NCI-H510A (cell line): ENCODE measurements around the gene PRSS57.
"Not testable (repeated sequence)": the region's sequence is repeated elsewhere in the genome, so short reads cannot be mapped to it uniquely, and the experiment has no call there.

Experiments used
- DNase-seq: peaks from one replicate; lab custom pipeline; 2025; lab: John Stamatoyannopoulos, UW

PRSS57 gene

DNA sequence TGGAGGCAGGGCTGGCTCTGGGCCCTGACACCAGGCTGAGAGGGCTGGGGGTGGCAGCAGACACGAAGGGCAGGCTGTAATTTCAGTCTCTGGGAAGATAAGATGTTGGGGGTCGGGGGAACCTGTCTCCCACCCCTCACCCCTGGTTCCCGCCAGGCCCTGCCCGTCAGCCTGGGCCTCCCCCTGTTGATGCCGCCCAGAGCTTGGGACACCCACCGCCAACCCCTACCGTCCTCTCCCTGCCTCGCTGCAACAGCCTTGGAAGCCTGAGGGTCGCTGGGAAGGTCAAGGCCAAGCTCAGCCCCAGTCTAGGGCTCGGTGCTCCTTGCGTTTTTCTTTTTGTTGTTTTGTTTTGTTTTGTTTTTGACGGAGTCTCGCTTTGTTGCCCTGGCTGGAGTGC lies 28.0 kb upstream of the PRSS57 start:
- DNase-seq, result no peak

DNA sequence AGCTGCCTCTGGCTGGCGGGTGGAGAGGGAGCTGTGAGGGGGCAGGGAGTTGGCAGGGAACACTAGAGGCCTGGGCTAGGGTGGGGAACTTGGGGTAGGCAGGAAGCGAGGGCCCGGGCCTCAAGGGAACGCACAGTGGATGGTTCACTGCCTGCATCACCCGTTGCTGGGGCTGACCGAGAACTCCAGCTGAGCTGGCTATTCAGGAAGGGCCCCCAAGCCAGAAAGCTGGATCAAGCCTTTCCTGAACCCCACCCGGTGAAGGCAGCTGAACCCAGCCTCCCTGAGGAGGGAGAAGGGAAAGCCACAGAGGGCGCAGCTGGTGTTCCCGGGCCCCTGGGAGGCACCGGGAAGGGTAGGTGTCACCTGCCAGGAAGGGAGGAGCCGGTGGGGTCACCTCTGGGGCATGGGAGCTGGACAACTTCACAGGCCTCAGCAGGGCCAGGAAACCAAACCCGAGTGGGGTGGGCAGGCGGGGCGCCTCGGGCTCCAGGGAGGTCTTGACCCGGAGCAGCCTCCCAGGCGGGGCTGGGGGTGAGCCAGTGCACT lies 27.4 kb upstream of the PRSS57 start:
- no peak for DNase-seq

DNA sequence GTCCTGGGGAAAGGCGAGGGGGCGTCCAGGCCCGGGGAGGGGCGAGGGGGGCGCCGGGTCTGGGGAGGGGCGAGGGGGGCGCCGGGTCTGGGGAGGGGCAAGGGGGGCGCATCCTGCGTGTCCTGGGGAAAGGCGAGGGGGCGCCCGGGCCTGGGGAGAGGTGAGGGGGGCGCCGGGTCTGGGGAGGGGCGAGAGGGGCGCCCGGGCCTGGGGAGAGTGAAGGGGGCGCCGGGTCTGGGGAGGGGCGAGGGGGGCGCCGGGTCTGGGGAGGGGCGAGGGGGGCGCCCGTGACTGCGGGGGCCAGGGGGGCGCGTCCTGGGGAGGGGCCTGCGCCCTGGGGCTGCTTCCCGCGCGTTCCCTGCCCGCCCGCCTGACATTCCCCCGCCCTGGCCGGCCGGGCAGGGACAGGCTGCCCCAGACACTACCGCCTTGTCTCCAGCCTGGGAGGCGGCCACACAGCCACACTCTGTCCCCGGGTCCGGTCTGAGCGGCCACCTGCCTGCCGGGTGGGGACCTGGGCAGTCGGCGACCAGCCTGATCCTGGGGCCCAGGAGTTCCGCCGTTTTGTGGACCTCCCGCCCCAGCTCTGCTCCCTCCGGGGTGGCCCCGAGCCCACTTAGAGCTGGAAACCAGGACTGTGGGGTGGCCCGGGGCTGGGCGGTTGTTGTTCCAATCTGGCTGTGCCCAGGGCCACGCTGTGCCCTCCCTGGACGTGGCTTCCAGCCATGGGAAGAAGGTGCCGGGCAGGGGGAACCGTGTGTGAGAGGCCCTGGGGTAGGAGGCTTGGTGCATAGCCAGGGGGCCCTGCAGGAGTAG lies 25.3 kb upstream of the PRSS57 start:
- no peak for DNase-seq

DNA sequence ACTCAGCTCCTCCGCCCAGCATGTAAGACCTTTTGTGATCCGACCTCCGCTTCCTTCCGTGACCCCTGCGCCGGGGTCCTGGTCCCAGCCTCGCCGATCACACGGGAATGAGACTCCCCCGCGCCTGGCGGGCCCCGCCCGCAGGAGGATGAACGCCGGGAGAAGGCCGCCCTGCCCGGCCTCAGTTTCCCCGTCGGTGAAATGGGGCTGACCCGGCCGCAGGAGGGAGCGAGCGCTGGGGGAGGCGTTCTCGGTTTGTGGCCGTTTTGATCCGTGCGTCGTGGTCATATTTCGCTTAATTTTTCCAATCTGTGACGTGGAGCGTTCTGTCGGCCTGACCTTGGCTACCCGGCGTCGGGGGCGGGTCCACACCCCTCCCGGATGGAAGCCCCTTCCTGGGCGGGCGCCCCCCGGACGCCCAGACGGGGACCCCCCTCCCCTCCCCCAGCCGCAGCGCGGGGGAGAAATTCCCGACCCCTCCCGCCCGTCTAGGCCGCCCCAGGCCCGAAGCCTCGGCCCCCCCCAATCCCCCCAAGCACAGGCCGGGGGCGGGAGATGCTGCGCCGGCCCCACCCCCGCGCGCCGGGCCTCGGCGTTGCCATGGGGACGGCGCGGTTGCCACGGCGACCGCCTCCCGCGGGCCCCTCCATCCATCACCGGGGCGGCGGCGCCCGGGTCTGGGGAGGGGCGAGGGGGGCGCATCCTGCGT lies 24.5 kb upstream of the PRSS57 start:
- DNase-seq, result no peak

DNA sequence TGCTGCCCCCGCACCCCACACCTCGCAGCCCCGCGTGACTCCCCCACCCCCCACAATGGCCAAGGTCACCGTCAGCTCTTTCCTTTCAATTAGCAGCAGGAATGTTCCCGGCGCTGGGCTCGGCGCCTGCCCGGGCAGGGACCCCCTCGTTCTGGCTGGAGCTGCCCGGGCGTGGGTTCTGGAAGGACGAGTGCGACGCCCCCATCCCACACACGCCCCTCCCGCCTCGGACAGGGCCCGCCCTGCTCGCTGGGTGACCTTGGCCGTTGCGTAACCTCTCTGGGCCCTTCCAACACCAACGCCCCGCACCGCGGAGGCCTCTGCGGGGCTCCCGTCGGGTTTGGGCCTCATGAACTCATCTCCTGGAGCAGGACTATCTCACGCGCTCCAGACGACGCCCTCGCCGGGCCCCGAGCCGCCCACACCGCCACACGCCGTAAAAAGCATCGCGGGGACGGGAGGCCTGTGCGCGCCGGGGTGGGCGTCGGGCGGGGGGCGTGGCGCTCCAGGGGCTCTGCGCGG lies 23.8 kb upstream of the PRSS57 start:
- no peak for DNase-seq

DNA sequence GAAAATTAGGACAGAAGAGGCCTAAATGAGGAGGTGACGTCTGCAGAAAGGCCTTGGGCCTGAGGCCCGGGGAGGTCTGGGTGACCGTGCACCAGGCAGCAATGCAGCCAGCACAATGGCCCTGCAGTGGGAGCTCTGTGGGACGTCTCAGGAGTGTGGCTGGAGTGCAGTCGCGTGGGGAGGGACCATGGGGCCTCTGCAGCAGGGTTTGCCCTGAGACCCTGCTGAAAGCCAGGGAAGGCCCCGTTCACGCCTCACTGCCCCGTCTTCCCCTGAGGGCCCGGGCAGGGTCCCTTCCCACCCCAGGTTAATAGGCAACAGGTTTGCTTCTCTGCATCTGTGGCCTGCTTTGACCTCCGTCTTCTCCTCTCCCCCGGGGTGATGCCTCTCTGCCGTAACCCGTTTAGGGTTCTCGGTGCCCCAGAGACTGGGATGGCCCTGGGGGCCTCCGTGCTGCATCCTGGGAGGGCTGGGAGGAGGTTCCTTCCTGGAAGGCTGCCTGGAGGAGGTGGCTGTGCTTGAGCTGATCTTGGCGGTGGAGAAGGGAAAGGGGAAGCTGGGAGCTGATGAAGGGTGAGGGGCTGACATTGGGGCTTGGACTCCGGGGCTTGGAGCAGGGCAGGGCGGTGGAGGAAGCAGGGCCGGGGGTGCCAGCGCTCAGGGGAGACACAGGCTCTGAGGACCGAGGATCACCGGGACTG lies 23.1 kb upstream of the PRSS57 start:
- no peak for DNase-seq

DNA sequence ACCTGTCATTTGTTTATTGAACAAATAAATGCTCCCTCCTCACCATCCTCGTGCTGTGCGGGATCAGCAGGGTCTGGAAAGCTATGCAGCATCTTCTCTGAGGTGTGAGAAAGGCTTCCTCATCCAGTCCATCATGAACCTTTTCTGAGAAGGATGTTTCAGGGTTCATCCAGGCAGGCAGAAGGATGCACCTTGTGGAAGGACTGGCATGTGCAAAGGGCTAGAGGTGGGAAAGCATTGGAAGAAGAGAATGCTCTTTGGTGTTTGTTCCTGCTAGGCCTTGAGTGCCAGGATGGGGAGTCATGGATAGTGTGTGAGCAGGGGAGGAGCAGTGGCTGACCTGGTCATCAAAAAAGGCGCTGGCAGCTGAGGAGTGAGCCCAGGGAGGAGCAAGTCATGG lies 20.1 kb upstream of the PRSS57 start:
- DNase-seq, result no peak

DNA sequence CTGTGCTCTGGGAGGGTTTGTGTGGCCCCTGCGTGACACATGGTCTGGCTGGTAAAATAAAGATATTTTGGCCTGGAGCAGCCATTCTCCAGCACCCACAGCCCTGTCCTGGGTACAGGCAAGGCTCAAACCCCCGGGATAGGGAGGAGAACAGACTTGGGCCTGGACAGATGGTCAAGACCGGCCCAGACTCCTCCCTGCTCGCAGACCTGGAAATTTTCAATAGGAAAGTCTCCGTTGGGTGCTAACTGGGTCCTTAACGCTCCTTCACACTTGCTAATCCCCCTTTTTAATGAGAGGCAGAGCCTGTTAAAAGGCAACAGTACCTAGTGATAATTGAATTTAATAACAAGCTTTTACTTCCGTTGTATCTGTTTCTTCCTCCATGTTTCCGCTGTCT lies 16.0 kb upstream of the PRSS57 start:
- no peak for DNase-seq

DNA sequence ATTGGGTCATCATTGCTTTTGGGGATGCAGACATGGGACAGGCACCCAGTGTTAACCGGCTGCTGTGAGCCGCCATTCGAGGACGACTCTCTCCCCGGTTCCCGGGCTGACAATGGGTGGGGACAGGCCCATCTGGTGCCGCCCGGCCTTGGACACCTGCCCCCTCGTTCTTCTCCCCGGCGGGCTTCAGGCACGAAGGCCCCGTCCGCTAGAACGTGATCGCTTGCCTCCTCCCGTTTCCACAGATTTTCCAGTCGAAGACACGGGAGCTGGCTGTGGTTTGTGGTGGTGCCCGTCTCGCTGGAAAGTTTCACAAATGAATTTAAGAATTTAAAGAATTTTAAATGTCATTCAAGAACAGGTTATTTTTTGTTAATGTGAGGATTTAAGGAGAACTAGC lies 15.5 kb upstream of the PRSS57 start:
- DNase-seq, result no peak

DNA sequence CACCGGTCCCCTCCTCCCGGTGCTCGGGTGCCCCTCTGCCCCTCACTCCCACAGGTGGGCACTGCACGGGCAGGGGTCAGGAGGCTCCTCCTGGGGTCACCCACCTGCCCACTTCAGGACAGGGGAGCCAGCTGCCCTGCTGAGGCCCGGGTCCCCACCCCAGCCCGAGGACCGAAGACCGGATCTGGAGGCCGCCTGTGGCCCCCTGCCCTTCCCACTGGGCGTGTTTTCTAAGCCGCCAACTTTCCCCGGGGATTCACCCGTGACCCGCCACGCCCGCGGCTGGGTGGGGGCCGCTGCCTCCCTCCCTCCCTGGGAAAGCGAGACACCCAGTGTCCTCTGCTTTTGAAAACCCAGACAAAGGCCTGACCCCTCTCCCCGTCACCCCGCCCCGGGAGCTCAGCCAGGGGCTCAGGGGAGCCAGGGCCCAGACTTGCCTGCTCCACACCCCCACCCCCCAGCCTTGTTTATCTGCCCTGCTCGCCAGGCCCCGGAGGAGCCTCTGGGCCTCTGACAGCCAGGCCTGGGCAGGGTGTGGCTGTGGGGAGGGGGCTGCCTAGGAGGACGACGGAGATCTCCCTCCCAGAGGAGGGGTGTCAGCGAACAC lies 14.8 kb upstream of the PRSS57 start:
- no peak for DNase-seq

DNA sequence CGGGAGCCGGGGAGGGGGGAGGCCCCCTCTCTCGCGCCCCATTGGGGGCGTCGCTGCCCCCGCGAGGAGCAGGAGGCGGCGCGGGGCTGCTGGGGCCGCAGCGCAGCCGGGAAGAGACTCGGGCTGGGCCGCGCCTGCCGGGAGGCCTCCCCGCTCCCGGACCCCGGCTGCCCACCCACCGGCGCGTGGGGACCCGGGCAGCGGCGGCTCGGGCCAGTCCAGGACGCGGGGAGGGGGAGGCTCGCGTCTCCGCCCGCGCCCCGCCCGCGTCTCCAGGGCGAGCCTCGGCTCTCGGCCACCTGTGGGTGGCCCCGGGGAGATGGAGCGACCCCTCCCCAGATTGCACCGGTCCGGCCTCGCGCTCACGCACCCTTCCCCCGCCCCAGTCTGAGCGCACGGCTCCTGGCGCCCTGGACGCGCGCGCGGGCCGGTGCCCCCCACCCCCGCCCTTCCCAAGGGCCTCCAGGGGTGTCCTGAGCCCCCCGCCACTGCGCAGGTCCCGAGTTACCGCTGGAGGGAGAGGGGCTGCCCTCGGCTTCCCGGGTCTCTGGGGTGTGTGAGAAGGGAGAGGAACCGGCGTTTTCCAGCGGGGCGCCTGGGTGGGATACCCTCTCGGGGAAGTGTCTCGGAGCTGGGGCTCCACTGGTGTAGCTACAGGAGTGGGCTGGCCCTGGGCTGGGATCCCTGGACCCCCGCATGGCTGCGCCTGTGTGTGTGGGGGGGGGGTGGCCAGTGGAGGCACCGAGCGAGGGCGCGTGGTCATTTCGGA lies 14.1 kb upstream of the PRSS57 start:
- no peak for DNase-seq

DNA sequence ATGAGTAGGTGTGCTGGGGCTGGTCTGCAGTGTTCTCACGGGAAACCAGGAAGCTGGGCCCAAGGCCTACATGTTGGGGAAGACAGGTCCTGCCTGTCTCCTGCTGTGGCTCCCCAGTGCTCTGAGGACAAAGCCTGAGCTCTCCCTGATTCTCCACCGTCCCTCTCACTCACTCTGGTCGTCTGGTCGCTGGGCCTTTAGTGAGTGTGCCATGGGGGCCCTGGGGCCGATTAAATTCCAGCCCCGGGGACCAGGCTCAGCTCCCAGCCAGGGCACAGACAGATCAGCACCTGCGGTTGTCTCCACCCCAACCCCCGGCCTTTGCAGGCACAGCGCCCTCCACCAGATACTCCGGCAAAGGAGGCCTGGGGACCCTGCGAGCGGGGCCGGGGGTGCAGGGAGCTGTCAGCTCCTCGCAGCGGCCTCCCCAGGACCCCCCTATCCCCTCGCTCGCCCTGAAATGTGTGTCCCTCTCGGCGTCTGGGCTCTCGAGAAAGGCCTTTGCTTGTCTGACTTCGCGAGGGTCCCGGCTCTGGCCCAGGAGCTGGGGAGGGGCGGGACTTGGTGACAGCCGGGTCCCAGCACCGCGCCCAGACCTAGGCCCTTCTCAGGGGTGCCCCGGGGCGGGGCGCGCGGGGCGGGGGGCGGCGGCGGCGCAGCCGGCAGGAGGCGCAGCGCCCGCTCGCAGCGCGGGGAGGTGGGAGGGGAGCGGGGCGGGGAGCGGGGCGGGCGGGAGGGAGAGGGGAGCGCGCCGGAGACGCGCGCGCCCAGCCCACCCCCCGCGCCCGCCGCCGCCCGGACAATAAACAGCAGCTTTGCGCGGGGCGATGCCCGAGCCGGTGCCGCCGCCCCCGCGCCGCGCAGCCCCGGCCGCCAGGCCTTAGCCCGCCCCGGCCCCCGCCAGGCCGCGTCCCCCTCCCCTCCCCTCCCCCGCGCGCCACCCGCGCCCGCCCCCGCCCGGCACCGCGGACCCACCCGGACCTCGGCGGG lies 13.2 kb upstream of the PRSS57 start, which contains the start of gene PALM:
Gene PALM (plus strand): TSS at position 782 of the 990 bp plus-strand sequence. CDS start 212 bp downstream, outside the sequence.
- DNase-seq, result no peak

DNA sequence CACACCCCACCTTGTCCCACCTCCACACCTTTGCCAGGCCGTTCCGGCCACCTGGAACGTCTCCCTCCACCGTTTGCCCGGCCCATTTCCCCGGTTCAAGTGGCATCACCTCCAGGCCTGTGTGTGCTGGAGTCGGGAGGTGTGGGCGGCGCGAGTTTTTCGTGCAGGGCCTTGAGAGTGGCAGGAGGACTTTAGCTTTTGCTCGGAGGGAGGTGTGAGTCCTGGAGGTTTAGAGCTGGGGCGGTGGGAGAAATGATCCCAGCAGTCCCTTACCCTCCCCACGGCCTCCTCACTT lies 9.1 kb upstream of the PRSS57 start:
- DNase-seq, result no peak

DNA sequence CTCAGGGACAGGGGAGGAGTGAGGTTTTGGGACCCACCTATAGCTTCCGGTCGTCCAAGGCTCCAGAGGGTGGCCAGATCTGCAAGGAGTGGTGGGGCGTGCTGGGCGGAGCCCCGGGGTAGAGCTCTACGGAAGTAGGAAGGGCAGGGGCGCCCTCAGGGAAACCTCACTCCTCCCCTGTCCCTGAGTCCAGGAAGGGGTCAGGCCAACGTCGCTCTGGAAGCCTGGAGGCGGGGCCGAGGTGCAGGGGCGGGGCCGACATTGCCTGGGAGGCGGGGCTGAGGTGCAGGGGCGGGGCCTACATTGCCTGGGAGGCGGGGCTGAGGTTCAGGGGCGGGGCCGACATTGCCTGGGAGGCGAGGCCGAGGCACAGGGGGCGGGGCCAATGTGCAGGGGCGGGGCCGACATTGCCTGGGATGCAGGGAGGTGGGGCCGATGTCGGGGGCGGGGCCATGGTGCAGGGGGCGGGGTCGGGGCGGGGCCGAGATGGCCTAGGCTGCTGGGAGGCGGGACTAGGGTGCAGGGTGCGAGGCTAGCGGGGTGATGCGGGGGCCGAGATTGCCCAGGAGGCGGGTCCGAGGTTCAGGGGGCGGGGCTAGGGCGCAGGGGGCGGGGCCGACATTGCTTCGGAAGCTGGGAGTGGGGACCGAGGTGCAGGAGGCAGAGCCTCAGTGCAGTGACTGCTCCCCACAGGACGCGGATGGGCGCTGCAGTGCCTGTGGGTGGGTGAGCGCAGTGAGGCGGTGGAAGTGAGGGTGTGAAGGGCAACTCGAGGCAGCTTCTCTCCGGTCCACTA lies 8.6 kb upstream of the PRSS57 start:
- no peak for DNase-seq

DNA sequence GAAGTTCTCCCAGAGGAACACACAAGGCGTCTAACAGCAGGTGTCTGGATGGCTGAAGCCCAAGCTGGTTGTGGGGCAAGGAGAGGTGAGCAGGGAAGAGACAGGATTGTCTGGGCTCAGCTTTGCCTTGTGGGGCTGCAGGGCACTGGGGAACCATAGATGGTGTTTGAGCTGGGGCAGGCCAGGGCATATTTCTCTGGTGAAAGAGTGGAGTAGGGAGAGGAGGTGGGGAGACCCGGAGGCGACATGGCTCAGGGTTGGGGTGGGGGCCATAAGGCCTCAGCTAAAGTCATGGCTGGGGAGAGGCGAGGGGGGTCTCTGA lies 8.0 kb upstream of the PRSS57 start:
- DNase-seq, result no peak

DNA sequence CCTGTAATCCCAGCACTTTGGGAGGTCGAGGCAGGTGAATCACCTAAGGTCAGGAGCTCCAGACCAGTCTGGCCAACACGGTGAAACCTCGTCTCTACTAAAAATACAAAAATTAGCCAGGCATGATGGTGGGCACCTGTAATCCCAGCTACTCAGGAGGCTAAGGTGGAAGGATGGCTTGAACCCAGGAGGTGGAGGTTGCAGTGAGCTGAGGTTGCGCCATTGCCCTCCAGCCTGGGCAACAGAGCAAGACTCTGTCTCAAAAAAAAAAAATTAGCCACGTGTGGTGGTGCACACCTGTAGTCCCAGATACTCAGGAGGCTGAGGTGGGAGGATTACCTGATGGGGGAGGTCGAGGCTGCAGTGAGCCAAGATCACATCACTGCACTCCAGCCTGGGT lies 7.6 kb upstream of the PRSS57 start:
- DNase-seq, result not testable (repeated sequence)

DNA sequence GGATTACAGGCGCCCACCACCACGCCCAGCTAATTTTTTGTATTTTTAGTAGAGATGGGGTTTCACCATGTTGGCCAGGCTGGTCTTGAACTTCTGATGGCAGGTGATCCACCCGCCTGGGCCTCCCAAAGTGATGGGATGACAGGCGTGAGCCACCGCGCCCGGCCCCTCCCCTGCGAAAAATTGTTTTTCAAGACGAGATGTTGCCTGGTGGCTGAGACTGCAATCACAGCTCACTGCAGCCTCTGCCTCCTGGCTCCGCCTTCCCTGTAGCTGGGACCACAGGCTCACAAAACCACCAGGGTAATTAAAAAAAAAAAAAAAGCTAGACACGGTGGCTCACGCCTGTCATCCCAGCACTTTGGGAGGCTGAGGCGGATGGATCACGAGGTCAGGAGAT lies 4.6 kb upstream of the PRSS57 start:
- DNase-seq, result not testable (repeated sequence)

DNA sequence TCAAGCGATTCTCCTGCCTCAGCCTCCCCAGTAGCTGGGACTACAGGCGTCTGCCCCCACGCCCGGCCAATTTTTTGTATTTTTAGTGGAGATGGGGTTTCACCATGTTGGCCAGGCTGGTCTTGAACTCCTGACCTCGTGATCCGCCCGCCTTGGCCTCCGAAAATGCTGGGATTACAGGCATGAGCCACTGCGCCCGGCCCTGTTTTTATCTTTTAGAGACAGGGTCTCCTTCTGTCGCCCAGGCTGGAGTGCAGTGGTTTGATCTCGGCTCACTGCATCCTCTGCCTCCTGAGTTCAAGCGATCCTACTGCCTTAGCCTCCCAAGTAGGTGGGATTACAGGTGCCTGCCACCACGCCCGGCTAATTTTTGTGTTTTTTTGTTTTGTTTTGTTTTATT lies 3.3 kb upstream of the PRSS57 start:
- not testable (repeated sequence) for DNase-seq
